GM18873 (cell line): ENCODE results near the gene AXIN1.

Experiments used
- ATAC-seq: cut with Tn5 transposase; IDR thresholded peaks from one replicate; pipeline ENCODE4 v1.9.1; 2021; ENCODE audit warnings: mild to moderate bottlenecking, moderate library complexity, moderate number of reproducible peaks; ENCODE audit not compliant: unreplicated experiment, low FRiP score

AXIN1 gene

GRCh38 chr16:253833-254232 lies 98.7 kb downstream of the AXIN1 start:
- no peak for ATAC-seq

GRCh38 chr16:252366-253337 lies 99.9 kb downstream of the AXIN1 start:
- no peak for ATAC-seq

- no peak for ATAC-seq
Measured at GRCh38 chr16:249431-249830, 103.1 kb downstream of the AXIN1 start.

GRCh38 chr16:247027-247426 lies 105.5 kb downstream of the AXIN1 start:
- ATAC-seq: no peak

- ATAC-seq: no peak
Measured at GRCh38 chr16:245105-245504, 107.4 kb downstream of the AXIN1 start.

- no peak for ATAC-seq
Measured at GRCh38 chr16:243348-243747, 109.2 kb downstream of the AXIN1 start.

GRCh38 chr16:242281-242680 lies 110.2 kb downstream of the AXIN1 start:
- ATAC-seq: no peak

GRCh38 chr16:240559-240958 lies 112.0 kb downstream of the AXIN1 start:
- ATAC-seq: no peak

GRCh38 chr16:239948-240277 lies 112.6 kb downstream of the AXIN1 start:
- ATAC-seq: no peak
